OCI-LY3 (cell line): ENCODE results near the gene LHX4.

Source experiments
- H2AFZ ChIP-seq: fragments of 200-600, 300-600 bp; shearing (Covaris generic); 2 replicates; pipeline ENCODE4 v1.6.0; 2014; ENCODE audit warnings: antibody characterized with exemption, low read depth, low read length
- H3K27ac ChIP-seq: fragments of 200-600, 300-600 bp; sonication (generic); 2 replicates; pipeline ENCODE4 v1.5.1; 2014; ENCODE audit warnings: mild to moderate bottlenecking, low read length, moderate library complexity, mixed read lengths
- H3K27me3 ChIP-seq: fragments of 200-600, 300-600 bp; sonication (generic); 2 replicates; pipeline ENCODE4 v1.6.1; 2014; ENCODE audit warnings: low read depth, low read length, mixed read lengths
- H3K36me3 ChIP-seq: fragments of 200-600, 300-600 bp; sonication (generic); replicated peaks from 2 replicates; pipeline ENCODE3; 2014; ENCODE audit warnings: low read depth, low read length, mixed read lengths
- H3K4me1 ChIP-seq: fragments of 300-600, 200-600 bp; sonication (generic); 2 replicates; pipeline ENCODE4 v1.6.1; 2014; ENCODE audit warnings: low read length, mixed read lengths
- H3K4me2 ChIP-seq: fragments of 200-600, 300-600 bp; sonication (generic); 2 replicates; pipeline ENCODE4 v1.6.1; 2014; ENCODE audit warnings: low read length, mixed read lengths
- H3K4me3 ChIP-seq: fragments of 300-600, 200-600 bp; sonication (generic); 2 replicates; pipeline ENCODE4 v1.5.1; 2014; ENCODE audit warnings: antibody characterized with exemption, mild to moderate bottlenecking, low read length, moderate library complexity
- H3K79me2 ChIP-seq: fragments of 300-600, 200-600 bp; shearing (Covaris generic); 2 replicates; pipeline ENCODE4 v1.6.1; 2014; ENCODE audit warnings: mild to moderate bottlenecking, low read length, mixed read lengths
- H3K9ac ChIP-seq: fragments of 300-600, 200-600 bp; shearing (Covaris generic); 2 replicates; pipeline ENCODE4 v1.6.0; 2014; ENCODE audit warnings: mild to moderate bottlenecking, low read length, moderate library complexity
- H3K9me3 ChIP-seq: fragments of 200-600, 300-600 bp; shearing (Covaris generic); 2 replicates; pipeline ENCODE4 v1.6.1; 2014; ENCODE audit warnings: low read length, mixed read lengths; ENCODE audit not compliant: insufficient read depth
- H4K20me1 ChIP-seq: fragments of 200-600, 300-600 bp; sonication (generic); 2 replicates; pipeline ENCODE4 v1.6.1; 2016; ENCODE audit warnings: low read length, mixed read lengths; ENCODE audit not compliant: insufficient read depth
- CTCF ChIP-seq: fragments of 200-600, 300-600 bp; sonication (generic); IDR thresholded peaks from 2 replicates; pipeline ENCODE4 v1.5.1; 2014; ENCODE audit warnings: antibody characterized with exemption, low read length, low read depth
- EZH2phosphoT487 ChIP-seq: fragments of 200-600 bp; shearing (Covaris generic); IDR thresholded peaks from 2 replicates; pipeline ENCODE4 v1.6.1; 2018; ENCODE audit warnings: antibody characterized with exemption, mixed run types, low read depth

Gene LHX4

DNA sequence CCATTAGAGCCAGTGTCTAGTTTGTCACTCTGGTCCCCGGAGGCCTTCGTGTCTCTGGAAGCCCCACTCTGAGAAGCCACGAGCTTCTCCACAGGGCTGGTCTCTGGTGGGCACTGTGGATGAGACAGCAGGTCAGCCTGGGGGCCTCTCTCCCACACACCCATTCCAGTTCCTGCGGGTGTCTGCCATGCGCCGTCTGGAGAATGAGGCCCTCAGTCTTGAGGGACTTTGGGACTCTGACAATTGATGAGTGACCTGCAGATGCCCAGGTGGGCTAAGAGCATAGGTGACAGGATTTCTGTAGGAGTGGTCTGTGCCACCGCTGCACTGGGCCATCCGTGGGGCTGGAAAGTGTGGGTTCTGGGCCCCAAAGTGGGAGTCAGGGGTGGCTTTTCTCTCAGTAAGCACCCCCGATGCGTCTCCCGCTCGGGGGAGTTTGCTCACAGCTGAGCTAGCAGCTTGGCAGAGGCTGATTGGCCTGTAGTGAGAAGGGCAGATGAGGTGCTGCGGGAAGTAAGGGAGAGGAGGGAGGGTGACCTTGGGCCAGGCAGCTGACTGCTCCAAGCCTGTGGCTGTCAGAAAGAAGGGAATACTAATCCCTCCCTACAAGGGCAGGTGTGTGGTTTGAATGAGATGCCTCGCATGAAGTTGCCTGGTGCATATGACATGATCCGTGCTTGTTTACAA, 26.4 kb downstream of the LHX4 start:
- Histone ChIP-seq H3K4me2 (no peak overlapping the region), H3K79me2 (no peaks in the 10 kb centered on the region)

DNA sequence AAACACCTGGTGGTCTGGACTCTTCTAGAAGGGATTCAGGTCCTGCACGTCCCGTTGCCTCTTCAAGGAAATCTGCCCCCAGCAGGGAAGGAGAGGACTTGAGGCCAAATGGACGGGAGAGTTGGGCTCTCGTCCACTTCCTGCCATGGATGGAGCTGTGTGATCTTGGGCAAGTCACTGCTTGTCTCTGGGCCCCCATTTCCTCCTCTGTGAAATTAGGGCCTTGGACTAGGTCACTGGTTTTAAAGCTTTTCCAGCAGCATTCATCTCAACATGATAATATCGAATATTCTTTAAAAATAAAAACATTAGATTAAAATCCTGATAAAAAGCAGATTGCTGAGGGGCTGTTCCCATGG, 26.9 kb downstream of the LHX4 start:
- TF ChIP-seq CTCF, result no peak
- TF ChIP-seq EZH2phosphoT487, result no peak
- no peaks in the 10 kb centered on the region for H3K36me3 ChIP-seq
- H3K79me2 ChIP-seq, result no peaks in the 10 kb centered on the region
- H3K9me3 ChIP-seq, result no peaks in the 10 kb centered on the region
- H4K20me1 ChIP-seq, result no peaks in the 10 kb centered on the region
- H3K27ac ChIP-seq, result no peak overlapping the region
- H3K4me2 ChIP-seq, result no peak overlapping the region
- H3K27me3 ChIP-seq, result no peaks in the 10 kb centered on the region
- H3K4me3 ChIP-seq, result no peak overlapping the region
- no peak overlapping the region for H2AFZ ChIP-seq
- no peak overlapping the region for H3K9ac ChIP-seq
- H3K4me1 ChIP-seq, result peaks cover 4% of the 10 kb centered on the region

More for the DNA sequence above, 26.4 kb downstream of the LHX4 start:
- H4K20me1 ChIP-seq, result no peaks in the 10 kb centered on the region
- no peak overlapping the region for H3K9ac ChIP-seq
- H3K4me1 ChIP-seq, result peaks cover 4% of the 10 kb centered on the region
- no peaks in the 10 kb centered on the region for H3K36me3 ChIP-seq
- TF ChIP-seq EZH2phosphoT487 (no peak), CTCF (no peak)
- H3K9me3 ChIP-seq, result no peaks in the 10 kb centered on the region
- no peak overlapping the region for H2AFZ ChIP-seq
- H3K4me3 ChIP-seq, result no peak overlapping the region
- no peak overlapping the region for H3K27ac ChIP-seq
- H3K27me3 ChIP-seq, result no peaks in the 10 kb centered on the region

DNA sequence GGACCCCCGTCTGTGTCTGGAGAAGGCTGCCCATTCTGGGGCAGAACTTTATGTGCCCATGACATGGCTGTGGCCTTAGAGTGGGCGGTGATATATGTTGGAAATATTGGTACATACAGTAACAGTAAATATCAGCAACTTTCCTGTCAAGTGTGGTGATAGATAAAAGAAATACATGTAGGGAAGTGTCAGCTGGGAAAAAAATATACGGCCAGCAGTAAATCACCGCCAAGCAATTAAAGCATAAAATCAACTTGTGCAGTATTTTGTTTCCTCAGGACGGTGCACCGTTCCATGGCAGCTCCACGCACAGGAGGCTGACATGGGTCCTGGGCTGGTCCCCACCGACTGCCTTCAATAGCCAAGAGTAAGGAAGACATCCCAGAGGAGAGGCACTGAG, 27.4 kb downstream of the LHX4 start:
- H3K4me3 ChIP-seq, result no peak overlapping the region
- no peaks in the 10 kb centered on the region for H4K20me1 ChIP-seq
- H3K9ac ChIP-seq, result no peak overlapping the region
- no peak overlapping the region for H2AFZ ChIP-seq
- peaks cover under 1% of the 10 kb centered on the region for H3K4me1 ChIP-seq
- no peak for TF ChIP-seq CTCF
- TF ChIP-seq EZH2phosphoT487, result no peak
- no peaks in the 10 kb centered on the region for H3K36me3 ChIP-seq
- H3K79me2 ChIP-seq, result no peaks in the 10 kb centered on the region
- H3K9me3 ChIP-seq, result no peaks in the 10 kb centered on the region
- H3K27ac ChIP-seq, result no peak overlapping the region
- no peaks in the 10 kb centered on the region for H3K27me3 ChIP-seq
- no peak overlapping the region for H3K4me2 ChIP-seq

GRCh38 chr1:180258290-180258689, 28.2 kb downstream of the LHX4 start:
- no peaks in the 10 kb centered on the region for H3K27me3 ChIP-seq
- H3K36me3 ChIP-seq, result no peaks in the 10 kb centered on the region
- H3K9ac ChIP-seq, result no peak overlapping the region
- H4K20me1 ChIP-seq, result no peaks in the 10 kb centered on the region
- H3K4me2 ChIP-seq, result no peak overlapping the region
- no peaks in the 10 kb centered on the region for H3K79me2 ChIP-seq
- no peak overlapping the region for H3K27ac ChIP-seq
- H3K4me1 ChIP-seq, result no peaks in the 10 kb centered on the region
- H3K4me3 ChIP-seq, result no peak overlapping the region
- no peak for TF ChIP-seq CTCF
- no peak for TF ChIP-seq EZH2phosphoT487
- no peak overlapping the region for H2AFZ ChIP-seq
- no peaks in the 10 kb centered on the region for H3K9me3 ChIP-seq
